IPS-18a (cell line): ENCODE measurements around the gene UGGT2.
"Not testable (repeated sequence)": the region's sequence is repeated elsewhere in the genome, so short reads cannot be mapped to it uniquely, and the experiment has no call there.

ENCODE experiments used
- H3K27ac ChIP-seq: one replicate; pipeline ENCODE4 v1.5.1; 2013; ENCODE audit warnings: low read length
- H3K27me3 ChIP-seq: one replicate; pipeline ENCODE4 v1.6.1; 2013; ENCODE audit warnings: mild to moderate bottlenecking, low read length; ENCODE audit not compliant: control insufficient read depth, insufficient read depth
- H3K36me3 ChIP-seq: one replicate; pipeline ENCODE4 v1.6.1; 2013; ENCODE audit warnings: low read depth, low read length; ENCODE audit not compliant: control insufficient read depth
- H3K4me1 ChIP-seq: one replicate; pipeline ENCODE4 v1.6.1; 2013; ENCODE audit warnings: low read depth, low read length; ENCODE audit not compliant: control insufficient read depth
- H3K4me3 ChIP-seq: one replicate; pipeline ENCODE4 v1.5.1; 2013; ENCODE audit warnings: low read length
- H3K9ac ChIP-seq: one replicate; pipeline ENCODE4 v1.6.1; 2013; ENCODE audit warnings: mild to moderate bottlenecking, low read length, moderate library complexity
- H3K9me3 ChIP-seq: one replicate; pipeline ENCODE4 v1.6.1; 2013; ENCODE audit warnings: low read depth, low read length; ENCODE audit not compliant: control insufficient read depth

The UGGT2 gene

DNA sequence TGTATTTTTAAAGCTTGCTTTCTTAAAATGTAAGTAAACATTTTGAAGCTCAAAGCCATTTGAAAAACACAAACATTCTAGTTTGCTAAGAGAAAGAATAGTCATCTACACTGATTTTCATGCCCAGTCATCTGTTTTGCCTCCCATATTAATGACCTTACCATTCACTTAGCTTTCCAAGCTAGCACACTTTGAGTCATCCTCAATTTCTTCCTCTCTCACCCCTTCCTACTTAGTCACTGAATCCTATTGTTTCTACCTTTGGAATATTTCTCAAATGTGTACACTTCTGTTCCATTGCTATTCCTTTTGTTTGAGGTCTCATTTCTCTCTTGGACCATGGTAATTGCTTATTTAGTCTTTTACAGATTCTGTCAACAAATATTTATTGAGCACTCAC, 29.4 kb upstream of the UGGT2 start:
- no peak overlapping the region for H3K4me3 ChIP-seq
- H3K27ac ChIP-seq: no peak overlapping the region
- no peaks in the 10 kb centered on the region for H3K9me3 ChIP-seq
- H3K27me3 ChIP-seq: peaks cover 2% of the 10 kb centered on the region
- H3K4me1 ChIP-seq: no peaks in the 10 kb centered on the region
- no peak overlapping the region for H3K9ac ChIP-seq
- H3K36me3 ChIP-seq: no peaks in the 10 kb centered on the region

DNA sequence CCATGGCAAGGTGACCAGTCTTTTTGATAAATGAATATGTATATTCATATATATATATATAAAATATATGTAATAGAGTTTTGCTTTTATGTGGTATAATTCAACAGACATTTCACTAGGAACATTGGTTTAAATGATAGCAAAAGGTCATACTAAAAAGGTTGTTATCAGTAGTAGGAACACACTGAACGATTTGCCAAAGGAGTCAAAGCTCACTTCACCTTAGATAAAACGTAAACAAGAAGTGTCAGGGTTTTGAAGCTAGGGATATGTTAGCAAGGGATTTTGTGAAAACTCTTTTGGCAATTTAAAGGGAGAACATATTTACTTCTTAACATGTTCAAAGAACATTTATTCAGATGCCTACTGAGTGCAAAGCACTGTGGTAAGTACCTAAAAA, 28.7 kb upstream of the UGGT2 start:
- H3K27ac ChIP-seq: no peak overlapping the region
- no peaks in the 10 kb centered on the region for H3K4me1 ChIP-seq
- no peaks in the 10 kb centered on the region for H3K27me3 ChIP-seq
- H3K36me3 ChIP-seq: no peaks in the 10 kb centered on the region
- H3K9me3 ChIP-seq: no peaks in the 10 kb centered on the region
- H3K9ac ChIP-seq: no peak overlapping the region
- H3K4me3 ChIP-seq: no peak overlapping the region

DNA sequence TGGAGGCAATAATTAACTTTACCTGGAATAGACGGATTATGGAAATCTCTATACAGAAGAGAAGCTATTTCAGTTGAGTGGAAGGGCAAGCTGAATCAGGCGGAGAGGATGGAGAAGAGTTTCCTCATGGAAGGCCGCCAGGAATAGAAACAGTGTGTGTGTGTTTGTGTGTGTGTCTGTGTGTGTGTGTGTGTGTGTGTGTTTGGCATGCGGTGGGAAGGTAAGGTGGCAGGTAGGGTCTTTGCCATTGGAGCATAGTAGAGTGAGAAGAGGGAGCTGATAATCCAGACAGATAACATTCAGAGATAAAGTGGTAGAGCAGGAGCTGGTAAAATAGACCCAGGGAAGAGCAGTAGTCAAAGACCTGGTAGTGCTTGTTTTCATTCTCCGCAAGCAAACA, 27.5 kb upstream of the UGGT2 start:
- Histone ChIP-seq H3K4me1 (no peaks in the 10 kb centered on the region), H3K9me3 (no peaks in the 10 kb centered on the region), H3K36me3 (no peaks in the 10 kb centered on the region), H3K27me3 (no peaks in the 10 kb centered on the region), H3K9ac (no peak overlapping the region), H3K4me3 (no peak overlapping the region), H3K27ac (no peak overlapping the region)

DNA sequence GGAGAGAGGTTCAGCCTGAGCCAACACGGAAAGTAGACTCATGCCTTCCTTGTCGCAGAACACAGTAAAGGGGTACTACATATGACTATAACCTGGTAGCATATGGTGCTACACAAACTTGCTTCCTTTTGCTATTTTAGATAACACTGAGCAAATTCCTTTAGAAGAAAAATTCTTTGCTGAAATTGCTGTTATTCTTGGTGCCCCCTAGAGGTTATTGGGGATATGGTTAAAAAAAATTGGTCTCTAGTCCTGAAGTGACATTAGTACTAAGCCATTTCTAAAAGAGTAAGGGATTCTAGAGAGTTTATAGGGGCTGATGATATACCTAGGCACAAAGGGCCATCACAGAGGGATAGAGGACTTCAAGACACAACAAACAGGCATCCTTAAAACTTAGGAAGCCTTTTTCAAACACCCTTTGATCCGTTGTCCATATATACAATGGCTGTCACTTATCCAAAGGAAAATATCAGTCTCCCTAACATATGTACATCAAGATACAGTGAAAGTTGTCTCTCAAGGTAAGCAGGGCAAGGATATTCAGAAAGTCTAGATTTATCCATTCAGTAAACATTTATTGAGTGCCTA, 22.8 kb upstream of the UGGT2 start:
- no peaks in the 10 kb centered on the region for H3K4me1 ChIP-seq
- H3K4me3 ChIP-seq: no peak overlapping the region
- no peaks in the 10 kb centered on the region for H3K27me3 ChIP-seq
- H3K9me3 ChIP-seq: no peaks in the 10 kb centered on the region
- no peaks in the 10 kb centered on the region for H3K36me3 ChIP-seq
- H3K9ac ChIP-seq: no peak overlapping the region
- no peak overlapping the region for H3K27ac ChIP-seq

DNA sequence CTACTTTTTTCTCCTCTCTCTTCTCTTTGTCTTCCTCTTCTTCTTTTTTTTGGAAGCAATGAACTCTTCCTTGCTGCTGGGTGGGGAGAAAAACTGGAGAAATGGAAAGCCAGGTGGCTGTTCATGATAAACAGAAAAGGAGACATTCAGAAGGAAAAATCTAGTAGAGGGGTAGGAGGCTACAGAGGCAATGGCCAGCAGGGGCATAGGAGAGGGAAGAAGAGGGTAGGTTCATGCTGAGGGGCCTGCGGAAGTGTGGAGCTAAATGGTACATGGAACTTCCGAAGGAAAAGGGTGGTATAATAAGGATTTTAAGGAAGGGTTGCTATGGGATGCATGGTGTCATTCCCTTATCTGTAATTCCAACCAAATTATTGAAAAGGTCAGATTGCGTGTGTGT, 19.2 kb upstream of the UGGT2 start:
- no peaks in the 10 kb centered on the region for H3K36me3 ChIP-seq
- H3K9ac ChIP-seq: no peak overlapping the region
- no peak overlapping the region for H3K27ac ChIP-seq
- no peaks in the 10 kb centered on the region for H3K27me3 ChIP-seq
- no peaks in the 10 kb centered on the region for H3K9me3 ChIP-seq
- H3K4me1 ChIP-seq: no peaks in the 10 kb centered on the region
- no peak overlapping the region for H3K4me3 ChIP-seq

DNA sequence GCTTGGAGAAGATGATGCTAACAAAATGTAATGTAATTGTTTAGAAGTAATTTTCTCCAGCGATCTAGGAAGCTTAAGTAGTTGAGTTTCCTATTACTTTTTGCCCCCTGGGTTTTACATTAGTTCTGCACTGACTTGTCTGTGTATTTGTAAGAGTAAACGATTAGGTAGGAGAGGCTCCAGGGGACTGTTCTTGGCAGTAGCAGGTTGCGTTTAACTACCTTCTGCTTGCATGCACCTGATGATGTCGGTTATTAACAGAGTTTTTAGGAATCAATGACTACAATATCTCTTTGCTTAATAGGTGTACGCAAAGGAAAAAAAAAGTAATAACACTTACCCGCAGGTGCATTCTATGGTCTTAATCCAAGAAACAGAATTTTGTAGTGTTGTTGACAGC, 18.3 kb upstream of the UGGT2 start:
- H3K27ac ChIP-seq: no peak overlapping the region
- no peak overlapping the region for H3K4me3 ChIP-seq
- no peak overlapping the region for H3K9ac ChIP-seq
- no peaks in the 10 kb centered on the region for H3K36me3 ChIP-seq
- no peaks in the 10 kb centered on the region for H3K4me1 ChIP-seq
- no peaks in the 10 kb centered on the region for H3K27me3 ChIP-seq
- H3K9me3 ChIP-seq: no peaks in the 10 kb centered on the region

DNA sequence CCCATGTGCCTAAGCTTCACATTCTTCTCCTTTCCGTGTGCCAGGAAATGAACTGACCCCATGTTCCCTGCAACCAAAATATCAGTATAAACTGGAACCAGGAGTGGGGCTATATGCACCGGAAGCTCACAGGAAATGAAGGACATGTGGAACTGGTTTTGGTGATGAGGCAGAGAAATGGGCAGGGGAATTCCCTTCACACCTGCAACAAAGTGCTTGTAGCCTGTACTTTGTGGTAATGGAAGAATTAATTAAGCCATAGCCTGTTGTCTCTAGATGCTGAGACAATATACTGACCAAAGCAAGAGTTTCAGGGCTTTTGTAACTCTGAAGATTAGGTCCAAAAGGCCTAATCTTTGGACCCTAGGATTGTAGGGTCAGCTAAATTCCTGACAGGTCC, 15.5 kb upstream of the UGGT2 start:
- H3K4me3 ChIP-seq: no peak overlapping the region
- no peaks in the 10 kb centered on the region for H3K9me3 ChIP-seq
- H3K36me3 ChIP-seq: no peaks in the 10 kb centered on the region
- no peak overlapping the region for H3K9ac ChIP-seq
- no peaks in the 10 kb centered on the region for H3K4me1 ChIP-seq
- no peak overlapping the region for H3K27ac ChIP-seq
- no peaks in the 10 kb centered on the region for H3K27me3 ChIP-seq

DNA sequence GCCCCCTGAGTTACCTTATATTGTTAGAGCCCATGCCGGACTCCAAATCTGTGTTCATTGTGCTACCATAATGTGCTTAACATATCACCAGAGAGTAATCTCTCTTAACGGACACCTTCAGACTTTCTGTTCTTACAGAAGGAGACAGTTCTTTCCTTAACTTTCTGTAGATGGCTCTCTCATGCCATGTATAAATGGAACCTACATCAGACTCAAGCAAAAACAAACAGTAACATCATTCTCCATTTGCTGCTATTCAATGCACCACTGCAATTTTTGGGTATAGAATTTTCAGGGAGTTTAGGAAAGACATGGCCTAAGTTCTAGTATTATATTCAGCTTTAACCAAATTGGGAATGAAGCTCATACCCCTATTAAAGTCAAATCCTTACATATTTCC, 12.6 kb upstream of the UGGT2 start:
- no peak overlapping the region for H3K9ac ChIP-seq
- no peak overlapping the region for H3K27ac ChIP-seq
- H3K36me3 ChIP-seq: no peaks in the 10 kb centered on the region
- no peaks in the 10 kb centered on the region for H3K4me1 ChIP-seq
- no peaks in the 10 kb centered on the region for H3K9me3 ChIP-seq
- H3K27me3 ChIP-seq: no peaks in the 10 kb centered on the region
- no peak overlapping the region for H3K4me3 ChIP-seq

DNA sequence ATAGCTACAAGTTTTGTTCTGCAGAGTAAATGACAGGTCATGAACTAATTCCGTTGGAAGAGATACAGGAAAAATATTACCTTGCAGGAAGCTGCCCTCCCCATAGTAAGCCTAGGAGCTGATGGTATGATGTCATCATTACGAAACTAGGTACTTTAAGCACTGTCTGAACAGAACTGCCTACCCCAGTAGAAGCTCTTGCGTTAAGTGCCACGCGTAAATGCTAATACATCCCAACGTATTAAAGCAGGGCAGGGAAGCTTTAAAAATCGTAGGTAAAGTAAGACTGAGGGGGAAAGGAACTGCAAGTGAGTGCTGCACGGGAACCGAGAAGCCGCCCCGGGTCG, 572 bp downstream of the UGGT2 start:
- no peak overlapping the region for H3K27ac ChIP-seq
- no peaks in the 10 kb centered on the region for H3K9me3 ChIP-seq
- no peaks in the 10 kb centered on the region for H3K4me1 ChIP-seq
- no peaks in the 10 kb centered on the region for H3K36me3 ChIP-seq
- H3K9ac ChIP-seq: peak overlapping the region; percentile 78
- no peaks in the 10 kb centered on the region for H3K27me3 ChIP-seq
- peak overlapping the region; percentile 94 for H3K4me3 ChIP-seq

DNA sequence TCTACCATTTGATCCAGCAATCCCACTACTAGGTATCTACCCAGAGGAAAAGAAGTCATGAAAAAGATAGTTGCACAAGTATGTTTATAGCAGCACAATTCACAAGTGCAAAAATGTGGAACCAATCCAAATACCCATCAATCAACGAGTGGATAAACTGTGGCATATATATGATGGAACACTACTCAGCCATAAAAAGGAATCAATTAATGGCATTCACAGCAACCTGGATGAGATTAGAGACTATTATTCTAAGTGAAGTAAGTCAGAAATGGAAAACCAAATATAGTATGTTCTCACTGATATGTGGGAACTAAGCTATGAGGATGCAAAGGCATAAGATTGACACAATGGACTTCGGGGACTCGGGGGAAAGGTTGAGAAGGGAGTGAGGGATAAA, 1.3 kb downstream of the UGGT2 start:
- peak overlapping the region; percentile 94 for H3K4me3 ChIP-seq
- H3K9ac ChIP-seq, H3K36me3 ChIP-seq, H3K27me3 ChIP-seq, H3K4me1 ChIP-seq, H3K9me3 ChIP-seq, H3K27ac ChIP-seq: not testable (repeated sequence)

DNA sequence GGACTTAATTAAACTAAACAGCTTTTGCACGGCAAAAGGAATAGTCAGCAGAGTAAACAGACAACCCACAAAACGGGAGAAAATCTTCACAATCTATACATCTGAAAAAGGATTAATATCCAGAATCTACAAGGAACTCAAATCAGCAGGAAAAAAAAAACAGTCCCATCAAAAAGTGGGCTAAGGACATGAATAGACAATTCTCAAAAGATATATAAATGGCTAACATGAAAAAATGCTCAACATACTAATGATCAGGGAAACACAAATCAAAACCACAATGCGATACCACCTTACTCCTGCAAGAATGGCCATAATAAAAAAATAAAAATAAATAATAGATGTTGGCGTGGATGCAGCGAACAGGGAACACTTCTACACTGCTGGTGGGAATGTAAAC, 1.7 kb downstream of the UGGT2 start:
- not testable (repeated sequence) for H3K9me3 ChIP-seq, H3K4me1 ChIP-seq, H3K4me3 ChIP-seq, H3K27ac ChIP-seq, H3K9ac ChIP-seq, H3K27me3 ChIP-seq, H3K36me3 ChIP-seq

DNA sequence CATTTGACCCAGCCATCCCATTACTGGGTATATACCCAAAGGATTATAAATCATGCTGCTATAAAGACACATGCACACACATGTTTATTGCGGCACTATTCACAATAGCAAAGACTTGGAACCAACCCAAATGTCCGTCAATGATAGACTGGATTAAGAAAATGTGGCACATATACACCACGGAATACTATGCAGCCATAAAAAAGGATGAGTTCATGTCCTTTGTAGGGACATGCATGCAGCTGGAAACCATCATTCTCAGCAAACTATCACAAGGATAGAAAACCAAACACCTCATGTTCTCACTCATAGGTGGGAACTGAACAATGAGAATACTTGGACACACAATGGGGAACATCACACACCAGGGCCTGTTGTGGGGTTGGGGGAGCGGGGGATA, 2.2 kb downstream of the UGGT2 start:
- not testable (repeated sequence) for H3K9ac ChIP-seq, H3K36me3 ChIP-seq, H3K27ac ChIP-seq, H3K27me3 ChIP-seq, H3K4me1 ChIP-seq, H3K9me3 ChIP-seq, H3K4me3 ChIP-seq
